Muscle of arm (tissue), 12 donors: ENCODE results near the gene EHMT2. TPM values are rescaled to one million over a fixed set of nuclear protein-coding genes. Genes with fewer than 3 reads are reported as not detected.
"Not testable (repeated sequence)": the region's sequence is repeated elsewhere in the genome, so short reads cannot be mapped to it uniquely, and the experiment has no call there.

Experiments
- DNase-seq: peaks from one replicate; pipeline ENCODE4 v3.0.0-alpha.2; 2013
- polyA plus RNA-seq, 12 donors: library from polyadenylated mRNA; unstranded; fragments of 120-200 nt; gene quantifications; one replicate each; pipeline ENCODE4 v1.2.1, GENCODE V29; 2013; ENCODE audit not compliant: insufficient read length in 12 of 12

Gene EHMT2
- polyA plus RNA-seq, 12 donors, result 26.0 to 62.8 (median 31.4) TPM; not detected in 1

DNA sequence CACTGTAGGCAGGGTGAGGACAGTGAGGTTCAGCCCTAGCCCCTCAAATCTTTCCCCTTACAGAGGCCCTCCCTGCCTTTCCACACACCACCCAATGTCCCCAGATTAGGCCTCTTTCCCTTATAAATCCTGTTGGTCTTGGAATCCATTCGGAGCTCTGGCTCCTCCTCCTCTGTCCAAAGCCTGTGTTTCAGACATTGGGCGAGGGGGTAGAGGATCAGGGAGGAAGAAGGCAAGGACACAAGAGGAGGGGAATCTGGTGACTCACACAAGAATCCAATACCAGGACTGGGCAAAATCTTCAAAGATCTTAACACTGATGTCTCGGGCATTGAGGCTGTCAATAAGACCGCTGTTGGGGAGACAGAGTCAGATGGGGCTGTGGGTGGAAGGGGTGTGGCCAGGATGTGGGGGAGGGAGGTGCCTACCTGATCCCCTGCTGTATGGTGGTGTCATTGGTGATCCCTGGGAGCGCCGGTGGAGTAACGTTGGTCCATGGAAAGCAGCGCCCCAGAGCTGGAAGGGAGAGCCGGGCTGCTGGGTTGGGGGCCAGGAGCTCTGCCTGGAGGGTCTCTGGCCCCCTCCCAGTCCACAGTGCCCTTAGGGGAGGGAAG is 26.3 kb downstream of the EHMT2 start:
- no peak for DNase-seq

DNA sequence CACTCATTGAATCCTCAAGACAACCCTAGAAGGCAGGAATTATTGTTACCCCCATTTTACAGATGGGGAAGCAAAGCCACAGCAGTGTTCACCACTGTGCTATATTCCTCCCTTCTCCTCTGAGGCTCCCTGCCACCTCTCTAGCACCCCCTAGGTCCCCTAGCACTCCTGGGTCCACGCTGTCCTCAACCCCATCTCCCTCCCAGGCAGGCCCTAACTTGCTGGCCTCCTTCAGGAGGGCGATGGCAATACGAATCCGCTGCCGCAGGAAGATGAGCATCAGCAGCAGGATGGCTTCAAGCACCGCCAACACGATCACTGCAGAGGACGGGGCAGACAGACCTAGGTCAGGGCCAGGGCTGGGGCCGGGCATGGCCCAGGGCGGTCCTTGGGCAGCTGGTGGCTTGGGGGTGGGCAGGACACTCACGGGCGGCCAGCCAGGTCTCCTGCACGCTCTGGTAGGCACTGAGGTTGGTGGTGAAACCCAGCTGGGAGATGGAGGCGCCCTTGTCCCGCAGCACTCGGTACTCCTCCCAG is 27.0 kb downstream of the EHMT2 start:
- DNase-seq, result no peak

DNA sequence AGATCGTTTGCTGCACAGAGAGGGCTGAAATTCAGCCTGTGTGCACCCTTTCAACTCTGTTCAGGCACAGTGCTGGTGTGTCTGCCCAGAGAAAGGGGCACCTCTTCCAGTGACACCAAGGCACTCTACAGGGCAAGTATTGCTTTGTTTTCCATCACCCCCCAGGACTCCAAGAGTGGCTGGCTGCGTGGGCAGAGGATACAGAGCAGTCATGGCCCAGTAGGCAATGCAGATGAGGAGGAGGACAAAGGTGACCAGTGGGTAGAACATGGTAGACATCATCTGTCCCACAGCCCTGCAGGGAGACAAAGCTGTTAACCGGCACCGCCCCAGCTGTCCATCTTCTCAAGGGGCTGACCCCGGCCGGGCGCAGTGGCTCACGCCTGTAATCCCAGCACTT is 28.2 kb downstream of the EHMT2 start:
- no peak for DNase-seq

DNA sequence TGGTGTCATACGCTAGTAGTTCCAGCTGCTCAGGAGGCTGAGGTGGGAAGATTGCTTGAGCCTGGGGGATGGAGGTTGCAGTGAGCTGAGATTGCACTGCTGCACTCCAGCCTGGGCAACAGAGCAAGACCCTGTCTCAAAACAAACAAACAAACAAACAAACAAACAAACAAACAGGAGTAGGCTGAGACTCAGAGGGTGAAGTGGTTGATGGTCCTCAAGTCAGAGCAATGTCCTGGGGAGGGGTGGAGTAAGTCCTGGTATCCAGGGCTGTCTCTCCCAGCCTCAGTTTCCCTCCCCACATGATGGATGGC is 28.9 kb downstream of the EHMT2 start:
- DNase-seq, result not testable (repeated sequence)

DNA sequence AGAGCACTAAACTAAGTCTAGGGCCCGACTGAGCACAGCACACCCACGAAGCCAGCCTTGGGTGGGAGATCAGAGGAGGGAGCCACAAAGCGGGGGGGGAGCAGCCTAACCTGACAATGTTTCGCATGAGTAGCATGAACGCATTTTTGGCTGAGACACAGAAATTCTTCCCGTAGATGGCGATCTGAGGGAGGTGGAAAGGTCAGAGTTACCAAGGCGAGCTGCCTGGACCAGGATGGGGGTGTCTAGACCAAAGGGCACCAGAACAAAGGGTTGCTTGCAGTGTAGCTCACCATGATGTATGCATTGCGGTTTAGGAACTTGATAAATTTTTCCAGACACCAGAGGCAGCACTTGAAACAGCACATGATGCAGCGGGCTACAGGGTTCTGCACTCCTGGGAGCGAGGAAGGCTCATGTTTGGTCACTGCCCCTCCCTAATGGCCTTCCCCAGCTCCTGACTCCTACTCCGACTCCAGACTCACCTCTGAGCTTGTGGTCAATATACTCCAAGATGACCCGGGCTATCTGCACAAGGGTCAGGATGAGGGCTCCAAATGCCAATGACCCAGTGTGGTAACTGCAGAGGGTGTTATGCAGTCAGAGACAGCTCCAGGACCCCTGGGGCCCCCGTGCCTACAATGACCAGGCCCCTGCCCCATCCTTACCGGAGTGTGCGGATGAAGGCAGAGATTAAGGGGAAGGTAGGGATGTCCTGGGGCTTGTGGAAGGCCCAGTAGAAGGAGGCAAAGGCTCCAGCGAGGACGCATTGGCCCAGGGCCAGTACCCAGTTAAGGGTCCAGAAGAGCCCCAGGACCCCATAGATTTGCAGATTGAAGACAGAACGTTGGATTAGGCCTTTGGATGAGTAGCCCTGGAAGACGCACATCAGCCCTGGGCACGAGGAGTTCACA is 32.0 kb downstream of the EHMT2 start:
- no peak for DNase-seq

DNA sequence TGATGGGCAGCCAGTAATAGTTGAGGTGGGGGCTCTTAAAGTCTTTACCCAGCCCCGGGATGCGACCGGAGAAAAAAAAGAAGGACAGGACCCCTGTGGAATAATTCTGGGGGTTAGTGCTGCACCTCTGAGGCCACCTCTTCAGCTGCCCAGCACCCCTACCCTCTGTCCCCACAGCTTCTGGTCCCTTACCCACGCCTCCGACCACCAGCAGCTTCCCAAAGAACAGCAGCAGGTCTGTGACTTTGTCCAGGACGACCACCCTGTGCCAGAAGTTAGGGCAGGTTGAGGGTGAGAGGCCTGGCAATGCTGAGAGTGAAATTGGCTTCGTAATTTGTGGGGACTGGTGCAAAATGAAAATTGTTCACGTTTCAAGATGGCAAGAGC is 32.7 kb downstream of the EHMT2 start:
- no peak for DNase-seq

DNA sequence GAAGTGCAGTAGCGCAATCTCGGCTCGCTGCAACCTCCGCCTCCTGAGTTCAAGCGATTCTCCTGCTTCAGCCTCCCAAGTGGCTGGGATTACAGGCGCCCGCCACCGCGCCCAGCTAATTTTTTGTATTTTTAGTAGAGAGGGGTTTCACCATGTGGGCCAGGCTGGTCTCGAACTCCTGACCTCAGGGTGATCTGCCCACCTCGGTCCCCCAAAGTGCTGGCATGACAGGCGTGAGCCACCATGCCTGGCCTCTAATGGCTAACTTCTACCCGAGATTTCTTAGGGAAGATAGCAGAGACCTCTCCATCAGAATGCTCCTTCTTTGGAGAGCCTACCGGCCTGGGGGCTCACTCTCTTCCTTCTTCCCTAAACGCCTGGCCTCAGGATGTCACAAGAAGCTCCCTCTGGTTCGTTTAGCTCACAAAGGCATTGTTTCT is 33.4 kb downstream of the EHMT2 start:
- DNase-seq, result not testable (repeated sequence)

DNA sequence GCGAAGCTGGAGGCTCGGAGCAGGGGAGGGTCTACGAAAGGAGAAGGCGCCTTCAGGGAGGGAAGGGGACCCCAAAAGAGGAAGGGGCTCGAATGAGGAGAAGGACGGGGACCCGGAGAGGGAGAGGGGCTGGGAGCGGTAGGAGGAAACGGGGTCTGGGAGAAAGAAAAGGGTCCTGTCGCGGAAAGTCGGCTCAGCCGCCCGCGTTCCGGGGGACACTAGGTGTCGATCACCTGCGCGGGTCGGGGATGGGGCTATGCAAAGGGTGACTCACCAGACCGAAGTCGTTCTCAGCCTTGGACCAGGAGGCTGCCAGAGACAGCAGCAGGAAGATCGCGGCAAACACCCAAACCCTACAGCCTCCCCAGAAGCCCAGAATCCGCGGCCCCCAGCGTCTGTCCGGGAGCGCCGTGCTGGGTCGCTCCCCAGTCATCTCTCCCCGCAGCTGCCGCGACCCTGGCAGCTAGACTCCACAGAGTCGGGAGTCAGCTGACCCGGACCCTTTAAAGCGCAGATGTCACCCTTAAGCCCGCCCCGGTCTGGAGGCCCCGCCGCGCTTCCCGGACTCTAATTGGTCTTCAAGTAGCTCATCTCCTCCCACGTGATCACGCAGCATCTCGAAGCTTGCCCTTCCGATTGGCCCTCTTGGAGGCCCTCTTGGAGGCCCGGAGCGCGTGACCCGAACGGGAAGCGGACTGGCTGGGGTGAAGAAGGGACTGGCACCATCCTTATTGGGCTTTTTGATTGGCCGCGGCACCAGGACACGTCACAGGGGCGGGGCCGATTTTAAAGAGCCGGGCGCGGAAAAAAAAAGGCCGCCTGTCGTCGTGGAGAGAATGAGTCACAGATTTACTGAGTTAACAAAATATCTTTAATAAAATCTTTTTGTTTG is 34.9 kb downstream of the EHMT2 start, which contains the start of gene NEU1:
Gene NEU1, minus strand, starts transcription at position 478 of the 892 bp plus-strand sequence. Its CDS starts 45 bp downstream, at position 433.
- peak; percentile 99 for DNase-seq

DNA sequence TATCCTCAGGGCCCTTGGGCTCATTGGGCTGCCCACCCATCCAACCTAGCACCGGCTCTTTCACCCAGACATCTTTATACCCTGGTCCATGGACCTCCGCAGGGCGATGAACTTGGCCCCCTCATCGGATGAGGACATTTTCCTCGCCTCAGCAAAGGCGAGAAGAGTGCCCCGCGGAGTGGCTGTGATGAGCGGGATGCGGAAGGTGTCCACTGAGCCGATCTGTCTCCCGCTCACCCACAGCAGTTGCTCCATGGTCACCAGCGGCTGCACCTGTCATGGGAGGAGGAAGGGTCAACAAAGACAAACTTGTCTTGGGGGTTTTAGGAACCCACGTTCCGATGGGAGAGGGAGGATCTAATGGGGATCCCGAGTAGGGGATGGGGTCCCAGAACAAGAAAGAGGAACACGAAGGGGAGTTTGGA is 35.6 kb downstream of the EHMT2 start:
- DNase-seq, result no peak

DNA sequence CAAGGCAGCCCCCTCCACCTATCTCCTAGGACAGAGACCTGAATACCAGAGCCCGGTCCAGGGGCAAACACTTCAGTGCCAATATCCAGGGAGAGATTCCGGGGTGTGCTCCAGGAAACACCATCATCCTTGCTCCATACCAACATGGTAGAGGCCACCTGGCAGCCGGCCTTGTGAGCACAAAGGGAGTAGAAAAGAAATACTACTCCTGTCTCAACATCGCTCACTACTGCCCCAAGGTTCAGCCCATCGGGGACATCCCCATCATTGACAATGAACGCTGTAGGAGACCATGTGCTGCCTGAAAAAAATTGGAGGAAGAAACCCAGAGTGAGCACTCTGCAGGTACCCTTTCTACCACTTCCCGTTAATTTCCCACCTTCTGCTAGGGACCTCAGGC is 36.3 kb downstream of the EHMT2 start:
- DNase-seq, result no peak

DNA sequence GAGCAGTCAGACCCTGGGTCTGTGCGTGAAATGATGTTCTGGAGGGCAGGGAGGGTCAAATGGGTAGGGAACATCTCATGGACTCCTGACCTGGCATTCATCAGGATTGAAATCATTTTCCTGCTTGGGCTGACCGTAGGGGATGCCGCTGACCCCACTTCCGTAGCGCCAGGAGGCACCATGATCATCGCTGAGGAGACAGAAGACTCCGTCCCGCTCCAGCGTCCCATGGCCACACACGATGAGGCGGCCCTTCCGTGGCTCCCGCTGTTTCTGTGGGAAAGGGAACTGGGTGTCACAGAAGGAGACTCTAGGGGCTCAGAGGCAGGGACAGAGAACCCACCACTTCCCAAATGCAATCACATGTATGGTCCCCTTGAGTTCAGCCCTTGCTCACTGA is 37.1 kb downstream of the EHMT2 start:
- DNase-seq, result no peak

DNA sequence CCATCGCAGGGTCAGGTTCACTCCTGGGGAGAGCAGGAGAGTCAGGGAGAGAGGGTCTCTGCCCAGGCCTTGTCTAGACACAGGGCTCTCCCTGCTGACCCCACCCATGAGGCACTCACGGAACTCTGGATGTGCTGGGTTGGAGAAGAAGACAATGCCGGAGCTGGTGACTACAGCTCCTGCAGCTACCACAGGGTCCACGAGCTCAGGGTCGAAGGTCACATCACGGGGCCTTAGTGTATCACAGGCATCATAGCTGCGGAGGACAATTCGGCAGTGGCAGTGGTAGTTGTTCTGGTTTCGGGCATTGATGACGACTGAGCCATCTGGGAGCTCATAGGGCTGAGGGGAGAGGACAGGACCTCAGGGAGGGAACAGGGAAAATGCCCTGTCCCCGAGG is 37.6 kb downstream of the EHMT2 start:
- DNase-seq, result no peak

DNA sequence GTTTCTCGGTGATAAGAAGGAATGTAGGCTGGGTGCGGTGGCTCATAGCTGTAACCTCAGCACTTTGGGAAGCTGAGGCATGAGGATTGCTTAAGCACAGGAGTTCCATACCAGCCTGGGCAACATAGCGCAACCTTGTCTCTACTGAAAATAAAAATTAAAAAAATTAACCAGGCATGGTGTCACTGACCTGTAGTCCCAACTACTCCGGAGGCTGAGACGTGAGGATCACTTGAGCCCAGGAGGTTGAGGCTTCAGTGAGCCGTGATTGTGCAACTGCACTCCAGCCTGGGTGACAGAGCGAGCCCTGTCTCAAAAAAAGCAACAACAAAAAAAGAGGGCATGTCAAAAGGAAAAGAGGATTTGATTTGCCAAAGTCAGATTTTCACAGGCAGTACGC is 38.8 kb downstream of the EHMT2 start:
- no peak for DNase-seq

DNA sequence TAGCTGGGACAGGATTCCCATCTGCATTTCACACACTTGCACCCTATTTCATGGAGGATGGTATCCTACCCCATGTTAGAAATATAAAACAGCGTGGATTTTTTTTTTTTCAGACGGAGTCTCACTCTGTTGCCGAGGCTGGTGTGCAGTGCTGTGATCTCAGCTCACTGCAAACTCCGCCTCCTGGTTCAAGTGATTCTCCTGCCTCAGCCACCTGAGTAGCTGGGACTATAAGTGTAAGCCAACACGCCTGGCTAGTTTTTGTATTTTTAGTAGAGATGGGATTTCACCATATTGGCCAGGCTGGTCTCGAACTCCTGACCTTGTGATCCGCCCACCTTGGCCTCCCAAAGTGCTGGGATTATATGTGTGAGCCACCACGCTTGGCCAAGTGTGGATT is 39.7 kb downstream of the EHMT2 start:
- DNase-seq, result not testable (repeated sequence)

DNA sequence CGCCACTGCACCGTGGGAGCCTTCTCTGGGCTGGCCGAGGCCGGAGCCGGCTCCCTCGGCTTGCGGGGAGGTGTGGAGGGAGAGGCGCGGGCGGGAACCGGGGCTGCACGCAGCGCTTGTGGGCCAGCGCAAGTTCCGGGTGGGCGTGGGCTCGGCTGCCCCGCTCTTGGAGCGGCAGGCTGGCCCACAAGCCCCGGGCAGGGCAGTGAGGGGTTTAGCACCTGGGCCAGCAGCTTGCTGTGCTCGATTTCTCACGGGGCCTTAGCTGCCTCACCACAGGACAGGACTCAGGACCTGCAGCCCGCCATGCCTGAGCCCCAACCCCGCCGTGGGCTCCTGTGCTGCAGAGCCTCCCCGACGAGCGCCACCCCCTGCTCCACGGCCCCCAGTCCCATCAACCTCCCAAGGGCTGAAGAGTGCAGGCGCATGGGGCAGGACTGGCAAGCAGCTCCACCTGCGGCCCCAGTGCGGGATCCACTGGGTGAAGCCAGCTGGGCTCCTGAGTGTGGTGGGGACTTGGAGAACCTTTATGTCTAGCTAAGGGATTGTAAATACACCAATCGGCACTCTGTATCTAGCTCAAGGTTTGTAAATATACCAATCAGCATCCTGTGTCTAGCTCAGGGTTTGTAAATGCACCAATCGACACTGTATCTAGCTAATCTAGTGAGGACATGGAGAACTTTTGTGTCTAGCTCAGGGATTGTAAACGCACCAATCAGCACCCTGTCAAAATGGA is 45.3 kb downstream of the EHMT2 start:
- DNase-seq, result not testable (repeated sequence)

DNA sequence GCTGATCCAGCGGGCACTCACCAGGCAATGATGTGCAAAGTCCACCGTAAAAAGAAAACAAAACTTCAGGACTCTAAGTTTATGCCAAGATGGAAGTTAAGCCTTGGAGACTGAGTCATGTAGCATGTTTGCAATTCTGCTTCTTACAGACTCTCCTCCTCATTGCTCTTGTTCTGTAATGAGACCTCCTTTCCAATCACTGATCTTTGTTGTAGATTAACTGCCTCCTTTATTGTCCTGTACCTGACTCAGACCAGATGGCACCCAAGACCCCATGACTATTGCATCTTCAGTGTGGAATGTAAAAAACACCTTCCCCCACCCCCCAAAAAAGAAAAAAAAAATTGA is 46.0 kb downstream of the EHMT2 start:
- no peak for DNase-seq

DNA sequence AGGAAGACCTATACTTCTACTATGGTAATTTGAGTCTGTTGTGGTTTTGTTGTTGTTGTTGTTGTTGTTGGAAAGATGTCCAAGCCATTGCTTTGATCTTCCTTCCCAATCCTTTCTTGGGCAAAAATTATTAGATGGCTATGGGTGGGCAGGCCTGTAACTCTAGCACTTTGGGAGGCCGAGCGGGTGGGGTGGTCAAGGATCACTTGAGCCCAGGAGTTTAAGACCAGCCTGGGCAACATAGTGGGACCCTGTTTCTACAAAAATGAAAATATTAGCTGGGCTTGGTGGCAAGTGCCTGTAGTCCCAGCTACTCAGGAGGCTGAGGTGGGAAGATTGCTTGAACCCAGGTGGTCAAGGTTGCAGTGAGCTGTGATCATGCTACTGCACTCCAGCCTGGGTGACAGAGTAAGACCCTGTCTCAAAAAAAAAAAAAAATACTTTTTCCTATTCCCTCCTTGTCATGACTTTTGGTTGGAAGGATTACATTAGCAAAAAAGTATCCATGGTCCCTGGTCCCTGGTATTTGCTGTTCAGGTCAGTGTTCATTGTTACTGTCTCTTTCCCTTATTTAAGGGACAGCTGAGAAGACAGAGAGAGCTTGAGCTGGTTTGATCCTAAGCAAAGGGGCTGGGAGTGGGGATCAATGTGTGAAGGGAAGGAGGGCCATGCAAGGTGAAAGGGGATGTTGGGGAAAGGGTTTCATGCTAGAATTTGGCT is 46.6 kb downstream of the EHMT2 start:
- DNase-seq, result no peak

DNA sequence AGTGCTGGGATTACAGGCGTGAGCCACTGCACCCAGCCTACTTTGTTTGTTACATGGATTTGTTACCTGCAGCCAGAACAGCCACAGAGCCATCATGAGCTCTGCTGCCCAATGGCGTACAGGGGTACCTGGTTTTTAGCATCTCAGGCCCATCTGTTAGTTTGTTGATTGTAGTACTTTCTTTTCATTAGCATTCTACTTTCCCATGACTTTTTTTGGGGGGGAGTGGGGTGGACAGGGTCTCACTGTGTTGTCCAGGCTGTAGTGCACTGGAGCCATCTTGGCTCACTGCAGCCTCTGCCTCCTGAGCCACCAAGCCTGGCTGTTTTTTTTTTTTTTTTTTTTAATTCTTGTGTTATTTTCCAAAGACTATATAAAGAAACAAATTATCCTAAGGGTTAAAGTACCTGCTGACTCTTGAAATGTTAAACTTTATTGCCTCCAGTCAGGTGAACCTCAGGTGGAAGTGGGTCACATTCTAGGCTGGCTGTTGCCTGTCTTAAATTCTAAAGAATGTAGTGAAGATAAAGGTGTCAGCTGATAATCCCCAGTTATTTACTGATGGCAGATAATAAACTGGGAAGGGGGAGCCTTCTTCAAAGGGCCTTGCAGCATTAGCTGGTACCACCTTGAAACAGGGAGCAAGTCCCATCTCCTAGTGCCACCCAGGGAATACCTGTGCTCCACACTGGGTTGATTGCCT is 50.1 kb downstream of the EHMT2 start:
- DNase-seq, result no peak

DNA sequence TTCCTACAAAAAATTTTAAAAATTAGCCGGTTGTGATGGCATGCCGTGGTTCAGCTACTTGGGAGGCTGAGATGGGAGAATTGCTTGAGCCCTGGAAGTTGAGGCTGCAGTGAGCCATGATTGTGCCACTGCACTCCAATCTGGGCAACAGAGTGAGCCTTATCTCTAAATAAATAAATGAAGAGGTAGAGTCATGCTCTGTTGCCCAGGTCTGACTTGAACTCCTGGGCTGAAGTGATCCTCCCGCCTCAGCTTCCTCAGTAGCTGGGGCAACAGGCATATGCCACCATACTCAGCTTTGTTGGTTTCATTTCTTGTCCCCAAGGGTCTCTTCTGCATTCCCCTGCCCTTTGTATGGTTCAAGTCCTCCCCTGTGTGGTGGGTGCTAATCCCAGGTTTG is 53.0 kb downstream of the EHMT2 start:
- DNase-seq, result no peak

DNA sequence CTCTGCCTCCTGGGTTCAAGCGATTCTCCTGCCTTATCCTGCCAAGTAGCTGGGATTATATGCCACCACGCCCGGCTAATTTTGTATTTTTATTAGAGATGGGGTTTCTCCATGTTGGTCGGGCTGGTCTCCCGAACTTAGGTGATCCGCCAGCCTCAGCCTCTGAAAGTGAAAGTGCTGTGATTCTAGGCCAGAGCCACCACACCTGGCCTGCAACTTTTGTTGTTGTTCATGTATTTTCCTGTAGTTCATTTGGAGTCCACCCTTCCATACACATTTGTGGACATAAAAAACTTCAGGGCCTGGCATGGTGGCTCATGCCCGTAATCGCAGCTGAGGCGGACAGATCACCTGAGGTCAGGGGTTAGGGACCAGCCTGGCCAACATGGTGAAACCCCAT is 55.4 kb downstream of the EHMT2 start:
- DNase-seq, result no peak
